Mesendoderm (in vitro differentiated cells): ENCODE results near the gene TSPAN11.

ENCODE experiments used
- DNase-seq: peaks from one replicate; pipeline ENCODE4 v3.0.0; 2013
- H2AK5ac ChIP-seq: 2 replicates; pipeline ENCODE4 v1.6.1; 2013; ENCODE audit warnings: low read length, inconsistent platforms
- H2BK120ac ChIP-seq: 2 replicates; pipeline ENCODE4 v1.6.1; 2013; ENCODE audit warnings: low read depth, mild to moderate bottlenecking, low read length, moderate library complexity, mixed read lengths
- H2BK15ac ChIP-seq: replicated peaks from 2 replicates; pipeline ENCODE4 v1.6.1; 2013; ENCODE audit warnings: low read depth, mild to moderate bottlenecking, moderate library complexity
- H2BK5ac ChIP-seq: 2 replicates; pipeline ENCODE4 v1.6.1; 2013; ENCODE audit warnings: low read length, inconsistent platforms
- H3K18ac ChIP-seq: 2 replicates; pipeline ENCODE4 v1.6.1; 2013; ENCODE audit warnings: mild to moderate bottlenecking, low read length, mixed read lengths
- H3K23ac ChIP-seq: one replicate; pipeline ENCODE4 v1.6.1; 2013; ENCODE audit warnings: low read length
- H3K27ac ChIP-seq: 2 replicates; pipeline ENCODE4 v1.5.1; 2013; ENCODE audit warnings: low read depth, mild to moderate bottlenecking, inconsistent platforms, low read length, moderate library complexity
- H3K27me3 ChIP-seq: 2 replicates; pipeline ENCODE4 v1.6.1; 2013; ENCODE audit warnings: low read length, control low read depth, mild to moderate bottlenecking, inconsistent platforms; ENCODE audit not compliant: insufficient read depth, poor library complexity
- H3K36me3 ChIP-seq: 2 replicates; pipeline ENCODE4 v1.6.1; 2013; ENCODE audit warnings: low read length, inconsistent platforms; ENCODE audit not compliant: control insufficient read depth, insufficient read depth
- H3K4ac ChIP-seq: one replicate; pipeline ENCODE4 v1.6.1; 2013; ENCODE audit warnings: low read depth, mild to moderate bottlenecking, low read length, moderate library complexity
- H3K4me1 ChIP-seq: 2 replicates; pipeline ENCODE4 v1.6.1; 2013; ENCODE audit warnings: low read depth, low read length, inconsistent platforms; ENCODE audit not compliant: control insufficient read depth
- H3K4me2 ChIP-seq: 2 replicates; pipeline ENCODE4 v1.6.1; 2013; ENCODE audit warnings: low read length
- H3K4me3 ChIP-seq: 2 replicates; pipeline ENCODE4 v1.5.1; 2013; ENCODE audit warnings: mild to moderate bottlenecking, low read length
- H3K56ac ChIP-seq: one replicate; pipeline ENCODE4 v1.6.1; 2013; ENCODE audit warnings: low read length
- H3K79me1 ChIP-seq: 2 replicates; pipeline ENCODE4 v1.6.1; 2013; ENCODE audit warnings: low read length, inconsistent platforms
- H3K79me2 ChIP-seq: 2 replicates; pipeline ENCODE4 v1.6.1; 2013; ENCODE audit warnings: mild to moderate bottlenecking, low read length; ENCODE audit not compliant: control insufficient read depth, insufficient read depth
- H3K9ac ChIP-seq: 2 replicates; pipeline ENCODE4 v1.6.1; 2013; ENCODE audit warnings: low read length, inconsistent platforms
- H4K5ac ChIP-seq: one replicate; pipeline ENCODE4 v1.6.1; 2013; ENCODE audit warnings: low read length
- H4K8ac ChIP-seq: one replicate; pipeline ENCODE4 v1.6.1; 2013; ENCODE audit warnings: low read depth, mild to moderate bottlenecking, control low read depth, low read length, moderate library complexity
- WGBS: extraction: QIAGEN DNeasy Blood & Tissue Kit; methylation state at CpG from one replicate; pipeline ENCODE4 v1.1.7; 2013; ENCODE audit warnings: low lambda C conversion rate, missing lambda C conversion rate; ENCODE audit not compliant: insufficient coverage; ENCODE audit errors: extremely low coverage; 5-methylcytosine and 5-hydroxymethylcytosine counted together

Gene TSPAN11

GRCh38 chr12:30985814-30986452, 59.4 kb downstream of the TSPAN11 start:
- H3K79me2 ChIP-seq: no peaks in the 10 kb centered on the region

GRCh38 chr12:30988086-30988485, 61.5 kb downstream of the TSPAN11 start:
- Histone ChIP-seq H3K4me2 (no peak overlapping the region), H3K23ac (no peak overlapping the region), H3K18ac (no peak overlapping the region), H2BK5ac (no peak overlapping the region), H3K27me3 (no peaks in the 10 kb centered on the region), H3K36me3 (no peaks in the 10 kb centered on the region), H3K4me3 (no peak overlapping the region), H3K9ac (no peak overlapping the region), H2AK5ac (no peak overlapping the region), H3K79me2 (no peaks in the 10 kb centered on the region), H3K27ac (no peak overlapping the region), H3K56ac (no peak overlapping the region), H4K5ac (no peak overlapping the region), H4K8ac (no peak overlapping the region), H3K4ac (no peak overlapping the region), H3K4me1 (no peaks in the 10 kb centered on the region), H3K79me1 (no peaks in the 10 kb centered on the region), H2BK15ac (no peak overlapping the region), H2BK120ac (no peak overlapping the region)
- no CpG with 5 or more reads among the region's 9 CpGs for WGBS
- no peak for DNase-seq

More at GRCh38 chr12:30985814-30986452, 59.4 kb downstream of the TSPAN11 start:
- no CpG with 5 or more reads among the region's 7 CpGs for WGBS
- no peak overlapping the region for H2BK5ac ChIP-seq
- H2BK120ac ChIP-seq: no peak overlapping the region
- H4K5ac ChIP-seq: no peak overlapping the region
- no peak overlapping the region for H3K56ac ChIP-seq
- H3K23ac ChIP-seq: no peak overlapping the region
- H3K36me3 ChIP-seq: no peaks in the 10 kb centered on the region
- H3K9ac ChIP-seq: no peak overlapping the region
- no peak overlapping the region for H2AK5ac ChIP-seq
- no peaks in the 10 kb centered on the region for H3K4me1 ChIP-seq
- no peak overlapping the region for H3K18ac ChIP-seq
- H3K27ac ChIP-seq: no peak overlapping the region
- H3K4ac ChIP-seq: no peak overlapping the region
- H4K8ac ChIP-seq: no peak overlapping the region
- H3K4me2 ChIP-seq: no peak overlapping the region
- H3K27me3 ChIP-seq: no peaks in the 10 kb centered on the region
- H2BK15ac ChIP-seq: no peak overlapping the region
- H3K79me1 ChIP-seq: no peaks in the 10 kb centered on the region
- peak; percentile 70 for DNase-seq
- no peak overlapping the region for H3K4me3 ChIP-seq

GRCh38 chr12:30988646-30989286, 62.2 kb downstream of the TSPAN11 start:
- H2BK5ac ChIP-seq: no peak overlapping the region
- no peaks in the 10 kb centered on the region for H3K79me2 ChIP-seq
- H4K5ac ChIP-seq: no peak overlapping the region
- no peaks in the 10 kb centered on the region for H3K79me1 ChIP-seq
- H2BK120ac ChIP-seq: no peak overlapping the region
- no peak overlapping the region for H3K4me2 ChIP-seq
- no peak overlapping the region for H3K4ac ChIP-seq
- H3K36me3 ChIP-seq: no peaks in the 10 kb centered on the region
- no peaks in the 10 kb centered on the region for H3K27me3 ChIP-seq
- H3K27ac ChIP-seq: no peak overlapping the region
- H3K56ac ChIP-seq: no peak overlapping the region
- H2BK15ac ChIP-seq: no peak overlapping the region
- no peak for DNase-seq
- H3K18ac ChIP-seq: no peak overlapping the region
- H3K4me1 ChIP-seq: no peaks in the 10 kb centered on the region
- H3K9ac ChIP-seq: no peak overlapping the region
- H3K23ac ChIP-seq: no peak overlapping the region
- H3K4me3 ChIP-seq: no peak overlapping the region
- H2AK5ac ChIP-seq: no peak overlapping the region
- no CpG with 5 or more reads among the region's 9 CpGs for WGBS
- no peak overlapping the region for H4K8ac ChIP-seq

GRCh38 chr12:30989754-30990153, 63.2 kb downstream of the TSPAN11 start:
- peak; percentile 83 for DNase-seq
- no CpG with 5 or more reads among the region's 6 CpGs for WGBS

GRCh38 chr12:30990316-30990715, 63.8 kb downstream of the TSPAN11 start:
- H3K4me1 ChIP-seq: no peaks in the 10 kb centered on the region
- no peaks in the 10 kb centered on the region for H3K27me3 ChIP-seq
- no CpG with 5 or more reads among the region's 10 CpGs for WGBS

More at GRCh38 chr12:30989754-30990153, 63.2 kb downstream of the TSPAN11 start:
- H3K4me1 ChIP-seq: no peaks in the 10 kb centered on the region
- H3K23ac ChIP-seq: no peak overlapping the region
- H2BK120ac ChIP-seq: no peak overlapping the region
- no peak overlapping the region for H2AK5ac ChIP-seq
- no peak overlapping the region for H2BK15ac ChIP-seq
- no peak overlapping the region for H3K18ac ChIP-seq
- no peaks in the 10 kb centered on the region for H3K79me2 ChIP-seq
- H3K36me3 ChIP-seq: no peaks in the 10 kb centered on the region
- H4K8ac ChIP-seq: no peak overlapping the region
- no peak overlapping the region for H3K4me3 ChIP-seq
- no peaks in the 10 kb centered on the region for H3K27me3 ChIP-seq
- no peak overlapping the region for H3K27ac ChIP-seq
- H3K4me2 ChIP-seq: no peak overlapping the region
- H4K5ac ChIP-seq: no peak overlapping the region
- H3K56ac ChIP-seq: no peak overlapping the region
- no peaks in the 10 kb centered on the region for H3K79me1 ChIP-seq
- H2BK5ac ChIP-seq: no peak overlapping the region
- no peak overlapping the region for H3K9ac ChIP-seq
- no peak overlapping the region for H3K4ac ChIP-seq

More at GRCh38 chr12:30990316-30990715, 63.8 kb downstream of the TSPAN11 start:
- Histone ChIP-seq H3K23ac (no peak overlapping the region), H4K8ac (no peak overlapping the region), H3K4me2 (no peak overlapping the region), H3K79me1 (no peaks in the 10 kb centered on the region), H2BK15ac (no peak overlapping the region), H2BK120ac (no peak overlapping the region), H2BK5ac (no peak overlapping the region), H3K36me3 (no peaks in the 10 kb centered on the region), H3K56ac (no peak overlapping the region), H3K27ac (no peak overlapping the region), H3K4ac (no peak overlapping the region), H3K79me2 (no peaks in the 10 kb centered on the region), H4K5ac (no peak overlapping the region), H2AK5ac (no peak overlapping the region), H3K9ac (no peak overlapping the region), H3K4me3 (no peak overlapping the region), H3K18ac (no peak overlapping the region)
- peak; percentile 22 for DNase-seq
